ENCODE results near the gene TRIM17. TPM values are rescaled to one million over a fixed set of nuclear protein-coding genes. Genes with fewer than 3 reads are reported as not detected.

The TRIM17 gene
- total RNA-seq, 4 donors from 2014 or later, result not detected

DNA sequence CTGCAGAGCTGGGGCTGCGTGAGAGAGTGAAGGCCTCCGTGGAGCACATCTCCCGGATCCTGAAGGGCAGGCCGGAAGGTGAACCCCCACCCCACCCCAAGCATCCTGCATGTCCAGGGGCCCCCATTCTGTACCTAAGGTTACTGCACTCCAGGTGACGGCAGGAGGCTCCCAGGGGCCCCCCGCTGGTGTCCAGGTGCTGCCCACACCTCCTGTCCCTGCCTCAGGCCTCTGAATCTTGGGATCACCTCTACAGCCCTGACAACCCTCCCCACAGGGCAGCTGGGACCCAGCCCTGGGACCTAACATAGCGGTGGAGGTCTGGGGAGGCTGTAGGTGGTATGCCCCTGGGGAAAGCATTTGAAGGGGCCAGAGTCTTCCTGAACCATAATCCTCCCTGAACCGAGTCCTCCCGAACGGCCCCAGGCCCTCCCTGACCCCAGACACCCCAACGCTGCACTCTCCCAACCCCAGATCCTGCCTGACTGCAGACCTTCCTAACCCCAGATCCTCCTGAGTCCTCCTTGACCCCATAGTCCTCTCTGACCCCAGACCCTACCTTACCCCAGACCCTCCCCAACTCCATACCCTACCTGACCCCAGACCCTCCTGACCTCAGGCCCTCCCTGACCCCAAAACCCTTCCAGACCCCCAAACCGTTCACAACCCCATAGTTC lies 43.5 kb downstream of the TRIM17 start:
- 81% methylated on average over 10 of the region's 12 CpGs for WGBS
- peaks cover 0 to 10% (median 0%) of the 10 kb centered on the region in 4 donors for H3K36me3 ChIP-seq
- TF ChIP-seq POLR2AphosphoS5 (IDR thresholded peaks at IDR 0.05) (no peak), EP300 (IDR thresholded peaks at IDR 0.05) (no peak), POLR2A (IDR thresholded peaks at IDR 0.05; ENCODE audit: low read depth) (no peak)
- TF ChIP-seq, protein P1, sequence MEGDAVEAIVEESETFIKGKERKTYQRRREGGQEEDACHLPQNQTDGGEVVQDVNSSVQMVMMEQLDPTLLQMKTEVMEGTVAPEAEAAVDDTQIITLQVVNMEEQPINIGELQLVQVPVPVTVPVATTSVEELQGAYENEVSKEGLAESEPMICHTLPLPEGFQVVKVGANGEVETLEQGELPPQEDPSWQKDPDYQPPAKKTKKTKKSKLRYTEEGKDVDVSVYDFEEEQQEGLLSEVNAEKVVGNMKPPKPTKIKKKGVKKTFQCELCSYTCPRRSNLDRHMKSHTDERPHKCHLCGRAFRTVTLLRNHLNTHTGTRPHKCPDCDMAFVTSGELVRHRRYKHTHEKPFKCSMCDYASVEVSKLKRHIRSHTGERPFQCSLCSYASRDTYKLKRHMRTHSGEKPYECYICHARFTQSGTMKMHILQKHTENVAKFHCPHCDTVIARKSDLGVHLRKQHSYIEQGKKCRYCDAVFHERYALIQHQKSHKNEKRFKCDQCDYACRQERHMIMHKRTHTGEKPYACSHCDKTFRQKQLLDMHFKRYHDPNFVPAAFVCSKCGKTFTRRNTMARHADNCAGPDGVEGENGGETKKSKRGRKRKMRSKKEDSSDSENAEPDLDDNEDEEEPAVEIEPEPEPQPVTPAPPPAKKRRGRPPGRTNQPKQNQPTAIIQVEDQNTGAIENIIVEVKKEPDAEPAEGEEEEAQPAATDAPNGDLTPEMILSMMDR (IDR thresholded peaks at IDR 0.05), result no peak
- H3K27me3 ChIP-seq, result peaks cover 0 to 8% (median 0%) of the 10 kb centered on the region in 4 donors
- DNase-seq (ENCODE audit: extremely low spot score), result no peak
- no peaks in the 10 kb centered on the region for H3K9me3 ChIP-seq
- peaks cover 21 to 36% (median 28%) of the 10 kb centered on the region in 4 donors for H3K4me1 ChIP-seq
- intact Hi-C loops (cut with DNase I), result no loop called here
- H3K27ac ChIP-seq (replicated peaks in 1 of 4), result no peak overlapping the region
- no peak overlapping the region for H3K4me3 ChIP-seq

- H3K4me1 ChIP-seq, result peaks cover 17 to 43% (median 26%) of the 10 kb centered on the region in 4 donors
Observed at GRCh38 chr1:228372183-228373003, 44.3 kb downstream of the TRIM17 start.

GRCh38 chr1:228371741-228372182 lies 44.9 kb downstream of the TRIM17 start:
- TF ChIP-seq POLR2AphosphoS5 (IDR thresholded peaks at IDR 0.05) (no peak), EP300 (IDR thresholded peaks at IDR 0.05) (no peak), POLR2A (IDR thresholded peaks at IDR 0.05; ENCODE audit: low read depth) (no peak)
- TF ChIP-seq, protein P1 (IDR thresholded peaks at IDR 0.05), result no peak
- H3K4me1 ChIP-seq, result peaks cover 17 to 49% (median 26%) of the 10 kb centered on the region in 4 donors

More at GRCh38 chr1:228372183-228373003, 44.3 kb downstream of the TRIM17 start:
- intact Hi-C loops (cut with DNase I), result no loop called here
- Histone ChIP-seq H3K4me3 (no peak overlapping the region), H3K9me3 (no peaks in the 10 kb centered on the region), H3K36me3 (peaks cover 0 to 3% (median 0%) of the 10 kb centered on the region in 4 donors), H3K27me3 (peaks cover 0 to 15% (median 0%) of the 10 kb centered on the region in 4 donors), H3K27ac (replicated peaks in 1 of 4) (no peak overlapping the region)
- no peak for TF ChIP-seq POLR2A (IDR thresholded peaks at IDR 0.05; ENCODE audit: low read depth)
- no peak for TF ChIP-seq POLR2AphosphoS5 (IDR thresholded peaks at IDR 0.05)
- TF ChIP-seq EP300 (IDR thresholded peaks at IDR 0.05), result no peak
- TF ChIP-seq, protein P1 (IDR thresholded peaks at IDR 0.05), result no peak
- 71% methylated on average over 14 of the region's 34 CpGs for WGBS
- no peak for DNase-seq (ENCODE audit: extremely low spot score)

GRCh38 chr1:228370941-228371740 lies 45.5 kb downstream of the TRIM17 start:
- intact Hi-C loops (cut with DNase I), result no loop called here
- Histone ChIP-seq H3K4me3 (no peak overlapping the region), H3K36me3 (peaks cover 0 to 3% (median 0%) of the 10 kb centered on the region in 4 donors), H3K27ac (replicated peaks in 1 of 4) (no peak overlapping the region), H3K27me3 (peaks cover 0 to 28% (median 0%) of the 10 kb centered on the region in 4 donors), H3K4me1 (peaks cover 17 to 49% (median 26%) of the 10 kb centered on the region in 4 donors), H3K9me3 (no peaks in the 10 kb centered on the region)
- WGBS, result 77% methylated on average over 15 of the region's 50 CpGs
- DNase-seq (ENCODE audit: extremely low spot score), result no peak
- TF ChIP-seq POLR2A (IDR thresholded peaks at IDR 0.05; ENCODE audit: low read depth) (no peak), POLR2AphosphoS5 (IDR thresholded peaks at IDR 0.05) (no peak), EP300 (IDR thresholded peaks at IDR 0.05) (no peak)
- TF ChIP-seq, protein P1 (IDR thresholded peaks at IDR 0.05), result no peak

More at GRCh38 chr1:228371741-228372182, 44.9 kb downstream of the TRIM17 start:
- Histone ChIP-seq H3K27me3 (peaks cover 0 to 21% (median 0%) of the 10 kb centered on the region in 4 donors), H3K9me3 (no peaks in the 10 kb centered on the region), H3K4me3 (no peak overlapping the region), H3K27ac (replicated peaks in 1 of 4) (no peak overlapping the region), H3K36me3 (peaks cover 0 to 3% (median 0%) of the 10 kb centered on the region in 4 donors)
- 58% methylated on average over 2 of the region's 4 CpGs for WGBS
- intact Hi-C loops (cut with DNase I), result no loop called here
- DNase-seq (ENCODE audit: extremely low spot score), result no peak
